NCI-H187 treated with DMSO at 0.1 percent for 48 hours (cell line): ENCODE measurements around the gene VCPKMT.
"Not testable (repeated sequence)": the region's sequence is repeated elsewhere in the genome, so short reads cannot be mapped to it uniquely, and the experiment has no call there.

Experiments
- DNase-seq: peaks from one replicate; lab custom pipeline; 2025; lab: John Stamatoyannopoulos, UW

VCPKMT gene

GRCh38 chr14:50092006-50092555 is 24.3 kb downstream of the VCPKMT start:
- no peak for DNase-seq

- no peak for DNase-seq
These were observed 25.0 kb downstream of the VCPKMT start for GRCh38 chr14:50091240-50091913.

- DNase-seq, result no peak
These were observed 27.2 kb downstream of the VCPKMT start for GRCh38 chr14:50089208-50089607.

- DNase-seq, result no peak
These were observed 27.6 kb downstream of the VCPKMT start for GRCh38 chr14:50088731-50089130.

- DNase-seq, result no peak
These were observed 28.3 kb downstream of the VCPKMT start for GRCh38 chr14:50088117-50088515.

- DNase-seq, result no peak
These were observed 28.8 kb downstream of the VCPKMT start for GRCh38 chr14:50087341-50088116.

GRCh38 chr14:50086321-50086711 is 30.1 kb downstream of the VCPKMT start:
- no peak for DNase-seq

- no peak for DNase-seq
These were observed 30.6 kb downstream of the VCPKMT start for GRCh38 chr14:50085570-50086320.

GRCh38 chr14:50084666-50085065 is 31.7 kb downstream of the VCPKMT start:
- no peak for DNase-seq

- no peak for DNase-seq
These were observed 32.7 kb downstream of the VCPKMT start for GRCh38 chr14:50083467-50084337.

- DNase-seq, result no peak
These were observed 33.4 kb downstream of the VCPKMT start for GRCh38 chr14:50082784-50083466.

GRCh38 chr14:50082308-50082742 is 34.0 kb downstream of the VCPKMT start:
- no peak for DNase-seq

GRCh38 chr14:50079103-50079502 is 37.3 kb downstream of the VCPKMT start:
- not testable (repeated sequence) for DNase-seq

- not testable (repeated sequence) for DNase-seq
These were observed 42.7 kb downstream of the VCPKMT start for GRCh38 chr14:50073663-50074062.

- no peak for DNase-seq
These were observed 44.0 kb downstream of the VCPKMT start for GRCh38 chr14:50072395-50072794.

- no peak for DNase-seq
These were observed 45.4 kb downstream of the VCPKMT start for GRCh38 chr14:50070840-50071548.

GRCh38 chr14:50070230-50070629 is 46.1 kb downstream of the VCPKMT start:
- DNase-seq, result no peak

- no peak for DNase-seq
These were observed 47.0 kb downstream of the VCPKMT start for GRCh38 chr14:50069325-50069724.

- no peak for DNase-seq
These were observed 47.9 kb downstream of the VCPKMT start for GRCh38 chr14:50068496-50068895.
